Activated CD4-positive, alpha-beta memory T cell treated with anti-CD3 and anti-CD28 coated beads, Interleukin-2, amount 10 ng/mL, durations not matched to agents 7 days and 5 days (primary cell): ENCODE measurements around the gene FNDC8. TPM values are rescaled to one million over a fixed set of nuclear protein-coding genes. Genes with fewer than 3 reads are reported as not detected.
"Not testable (repeated sequence)": the region's sequence is repeated elsewhere in the genome, so short reads cannot be mapped to it uniquely, and the experiment has no call there.

ENCODE experiments used
- CTCF ChIA-PET: fragments of 350-600 bp; sonication (Branson Sonifier 250); formaldehyde crosslinking; loops from one replicate; lab custom pipeline; 2021; ENCODE audit warnings: antibody characterized with exemption, inconsistent platforms; lab: Charles Lee
- POLR2A ChIA-PET: fragments of 350-600 bp; sonication (Branson Sonifier 250); formaldehyde crosslinking; loops from one replicate; lab custom pipeline; 2021; ENCODE audit warnings: antibody characterized with exemption; lab: Charles Lee
- DNase-seq: peaks from one replicate; pipeline ENCODE4 v3.0.0-alpha.2; 2020
- H3K27ac Mint-ChIP-seq: one replicate; pipeline ENCODE4 v1.8.0; 2021; ENCODE audit warnings: mild to moderate bottlenecking, mixed read lengths
- H3K27me3 Mint-ChIP-seq: one replicate; pipeline ENCODE4 v1.8.0; 2021; ENCODE audit warnings: mixed read lengths
- H3K36me3 Mint-ChIP-seq: one replicate; pipeline ENCODE4 v1.8.0; 2021; ENCODE audit warnings: low read depth, mixed read lengths
- H3K4me1 Mint-ChIP-seq: one replicate; pipeline ENCODE4 v1.8.0; 2021; ENCODE audit warnings: mixed read lengths
- H3K4me3 Mint-ChIP-seq: one replicate; pipeline ENCODE4 v1.8.0; 2021; ENCODE audit warnings: mild to moderate bottlenecking, mixed read lengths
- H3K9me3 Mint-ChIP-seq: one replicate; pipeline ENCODE4 v1.8.0; 2021; ENCODE audit warnings: mixed read lengths
- total RNA-seq, 2 experiments: library from RNA; stranded (reverse); gene quantifications; one replicate each; pipeline ENCODE4 v1.2.3, GENCODE V29; 2021

The FNDC8 gene
- total RNA-seq, 2 experiments from 2014 or later: not detected

GRCh38 chr17:35163886-35164285 lies 42.5 kb downstream of the FNDC8 start:
- H3K36me3 Mint-ChIP-seq: peaks cover 7% of the 10 kb centered on the region
- ChIA-PET CTCF (no interaction called here), POLR2A (interaction anchor here (1.0 to 1.7 kb wide), 2 partner anchors 79 to 373 kb away, joined by 3 to 6 read pairs; partner anchors contain the start of genes SLFN12L and SLFN5)
- peaks cover 7% of the 10 kb centered on the region for H3K9me3 Mint-ChIP-seq
- H3K27me3 Mint-ChIP-seq: no peaks in the 10 kb centered on the region
- H3K4me1 Mint-ChIP-seq: peaks cover 43% of the 10 kb centered on the region
- H3K27ac Mint-ChIP-seq: no peak overlapping the region
- H3K4me3 Mint-ChIP-seq: no peak overlapping the region
- no peak for DNase-seq

DNA sequence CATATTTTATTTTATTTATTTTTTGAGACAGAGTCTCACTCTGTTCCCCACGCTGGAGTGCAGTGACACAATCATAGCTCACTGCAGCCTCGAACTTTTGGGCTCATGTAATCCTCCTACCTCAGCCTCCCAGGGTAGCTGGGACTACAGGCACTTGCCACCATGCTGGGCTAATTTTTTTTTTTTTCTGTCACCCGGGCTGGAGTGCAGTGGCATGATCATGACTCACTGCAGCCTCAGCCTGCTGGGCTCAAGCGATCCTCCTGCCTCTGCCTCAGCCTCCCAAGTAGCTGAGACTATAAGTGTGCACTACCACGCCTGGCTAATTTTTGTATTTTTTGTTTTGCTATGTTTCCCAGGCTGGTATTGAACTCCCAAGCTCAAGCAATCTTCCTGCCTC lies 43.3 kb downstream of the FNDC8 start:
- no peak for DNase-seq
- H3K27me3 Mint-ChIP-seq: no peaks in the 10 kb centered on the region
- no peak overlapping the region for H3K27ac Mint-ChIP-seq
- ChIA-PET CTCF (no interaction called here), POLR2A (interaction anchor here (0.6 to 2.1 kb wide), 3 partner anchors 48 to 79 kb away, joined by 3 to 13 read pairs (median 4); partner anchors contain the start of gene SLFN5)
- peaks cover 39% of the 10 kb centered on the region for H3K4me1 Mint-ChIP-seq
- no peak overlapping the region for H3K4me3 Mint-ChIP-seq
- peaks cover 7% of the 10 kb centered on the region for H3K9me3 Mint-ChIP-seq
- H3K36me3 Mint-ChIP-seq: peaks cover 7% of the 10 kb centered on the region

DNA sequence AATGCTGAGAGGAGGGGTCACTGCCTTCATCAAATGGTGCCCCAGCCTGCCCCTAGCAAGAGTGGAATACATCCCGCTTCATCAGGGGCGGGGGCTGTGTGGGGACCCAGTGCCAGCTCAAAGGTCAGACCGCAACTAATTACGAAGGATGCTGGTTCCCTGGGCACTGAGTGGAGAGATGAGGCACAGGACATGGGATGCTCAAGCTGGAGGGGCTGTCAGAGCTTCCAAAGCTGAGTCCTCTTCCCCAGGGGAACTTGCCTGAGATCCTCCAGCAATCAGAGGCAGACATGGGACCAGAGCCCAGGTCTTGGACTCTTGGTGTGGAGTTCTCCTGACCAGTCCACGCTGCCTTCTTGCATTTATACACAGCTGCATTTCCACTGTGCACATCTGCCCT lies 45.1 kb downstream of the FNDC8 start:
- DNase-seq: no peak
- Mint-ChIP-seq H3K27ac (no peak overlapping the region), H3K9me3 (no peaks in the 10 kb centered on the region), H3K4me1 (peaks cover 23% of the 10 kb centered on the region), H3K4me3 (no peak overlapping the region), H3K36me3 (no peaks in the 10 kb centered on the region), H3K27me3 (no peaks in the 10 kb centered on the region)
- ChIA-PET CTCF (interaction anchor here (0.6 kb wide), 2 partner anchors 397 to 604 kb away, joined by 3 to 4 read pairs; no protein-coding TSS in a partner anchor), POLR2A (interaction anchor here (2.1 to 3.2 kb wide), 3 partner anchors 47 to 77 kb away, joined by 11 to 17 read pairs (median 13); partner anchors contain the start of gene SLFN5)

DNA sequence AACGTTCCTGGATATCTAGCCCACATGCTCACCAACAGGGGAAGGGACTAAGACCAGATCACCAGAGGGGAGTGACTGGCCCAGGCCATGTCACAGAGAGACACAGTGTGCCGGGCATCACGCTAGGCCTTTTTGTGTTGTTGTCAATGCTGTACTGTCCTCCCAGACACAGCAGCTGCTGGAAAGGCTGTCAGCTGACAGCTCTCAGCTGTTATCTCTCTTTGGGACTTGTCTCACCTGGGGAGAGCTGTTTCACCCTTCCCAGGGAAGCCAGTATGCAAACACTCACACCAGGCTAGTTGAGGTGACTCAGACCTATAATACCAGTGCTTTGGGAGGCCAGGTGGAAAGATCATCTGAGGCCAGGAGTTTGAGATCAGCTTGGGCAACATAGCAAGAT lies 45.6 kb downstream of the FNDC8 start:
- H3K36me3 Mint-ChIP-seq: no peaks in the 10 kb centered on the region
- ChIA-PET CTCF (interaction anchor here (1.7 kb wide), 1 partner anchor 146 kb away, joined by 6 read pairs; no protein-coding TSS in a partner anchor), POLR2A (interaction anchor here (2.9 to 3.2 kb wide), 2 partner anchors 47 to 76 kb away, joined by 11 to 17 read pairs; partner anchors contain the start of gene SLFN5)
- peaks cover 22% of the 10 kb centered on the region for H3K4me1 Mint-ChIP-seq
- H3K27ac Mint-ChIP-seq: no peak overlapping the region
- DNase-seq: no peak
- H3K9me3 Mint-ChIP-seq: no peaks in the 10 kb centered on the region
- no peaks in the 10 kb centered on the region for H3K27me3 Mint-ChIP-seq
- no peak overlapping the region for H3K4me3 Mint-ChIP-seq

DNA sequence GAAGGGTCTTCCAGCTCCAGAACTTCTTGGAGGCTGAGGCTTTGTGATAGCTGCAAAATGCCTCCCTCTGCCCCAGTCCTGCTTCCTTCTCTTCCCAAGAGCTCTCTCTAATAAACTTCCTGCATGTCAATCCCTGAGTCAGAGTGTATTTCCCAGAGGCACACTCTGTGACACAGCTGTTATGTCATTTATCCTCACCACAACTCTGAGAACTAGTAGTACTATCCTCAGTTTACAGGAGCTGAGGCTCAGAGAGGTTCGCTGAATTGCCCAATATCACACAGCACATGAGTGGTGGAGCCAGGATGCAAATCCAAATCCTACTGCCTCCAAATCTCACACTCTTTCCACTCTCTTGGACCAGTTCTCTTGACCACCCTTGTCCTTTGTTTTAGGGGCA lies 46.3 kb downstream of the FNDC8 start:
- Mint-ChIP-seq H3K4me3 (no peak overlapping the region), H3K36me3 (no peaks in the 10 kb centered on the region), H3K27ac (no peak overlapping the region), H3K9me3 (no peaks in the 10 kb centered on the region), H3K4me1 (peaks cover 24% of the 10 kb centered on the region), H3K27me3 (no peaks in the 10 kb centered on the region)
- DNase-seq: no peak
- POLR2A ChIA-PET: interaction anchor here (2.9 to 3.2 kb wide), 2 partner anchors 46 to 75 kb away, joined by 11 to 17 read pairs; partner anchors contain the start of gene SLFN5
- CTCF ChIA-PET: interaction anchor here (0.9 to 1.7 kb wide), 2 partner anchors 24 to 145 kb away, joined by 3 to 6 read pairs; no protein-coding TSS in a partner anchor

DNA sequence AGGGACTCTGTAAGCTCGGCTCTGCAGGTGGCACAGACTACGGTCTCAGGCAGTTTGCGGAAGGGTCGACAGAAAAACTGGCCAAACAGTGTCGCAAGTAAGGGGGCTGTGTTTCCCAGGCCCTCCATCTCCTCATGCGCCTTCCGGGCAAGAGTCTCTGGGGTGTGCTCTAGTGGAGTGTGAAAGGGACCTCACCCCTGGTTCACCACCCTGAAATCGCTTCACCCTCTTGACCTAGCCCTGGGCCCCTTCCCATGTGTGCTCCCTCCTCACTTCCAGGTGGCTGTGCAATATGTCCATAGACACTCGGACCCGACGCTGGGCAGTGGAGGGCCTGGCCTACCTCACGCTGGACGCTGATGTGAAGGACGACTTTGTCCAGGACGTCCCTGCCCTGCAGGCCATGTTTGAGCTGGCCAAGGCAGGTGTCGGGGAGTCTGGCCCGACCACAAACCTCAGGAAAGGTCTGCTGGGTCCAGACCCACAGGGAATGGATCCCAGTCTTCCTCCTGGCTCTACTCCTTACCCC lies 48.5 kb downstream of the FNDC8 start:
- H3K4me1 Mint-ChIP-seq: peaks cover 19% of the 10 kb centered on the region
- H3K9me3 Mint-ChIP-seq: no peaks in the 10 kb centered on the region
- H3K36me3 Mint-ChIP-seq: no peaks in the 10 kb centered on the region
- no peak overlapping the region for H3K4me3 Mint-ChIP-seq
- H3K27ac Mint-ChIP-seq: no peak overlapping the region
- no peak for DNase-seq
- ChIA-PET CTCF (interaction anchor here (0.6 to 1.5 kb wide), 6 partner anchors 99 to 577 kb away, joined by 3 to 8 read pairs (median 4); no protein-coding TSS in a partner anchor), POLR2A (interaction anchor here (1.0 to 3.2 kb wide), 5 partner anchors 9 to 369 kb away, joined by 3 to 17 read pairs (median 15); partner anchors contain the start of gene SLFN5)
- no peaks in the 10 kb centered on the region for H3K27me3 Mint-ChIP-seq

GRCh38 chr17:35170968-35171771 lies 49.8 kb downstream of the FNDC8 start:
- DNase-seq: no peak
- H3K4me3 Mint-ChIP-seq: no peak overlapping the region
- H3K9me3 Mint-ChIP-seq: no peaks in the 10 kb centered on the region
- ChIA-PET POLR2A (interaction anchor here (1.0 to 2.7 kb wide), 7 partner anchors 10 to 417 kb away, joined by 3 to 16 read pairs (median 6); partner anchors contain the start of gene SLFN5), CTCF (interaction anchor here (0.7 to 1.5 kb wide), 10 partner anchors 42 to 577 kb away, joined by 3 to 8 read pairs (median 4); partner anchors contain the start of gene SLFN5)
- H3K4me1 Mint-ChIP-seq: peaks cover 23% of the 10 kb centered on the region
- peak overlapping the region; percentile 26 for H3K27ac Mint-ChIP-seq
- H3K36me3 Mint-ChIP-seq: no peaks in the 10 kb centered on the region
- H3K27me3 Mint-ChIP-seq: no peaks in the 10 kb centered on the region

DNA sequence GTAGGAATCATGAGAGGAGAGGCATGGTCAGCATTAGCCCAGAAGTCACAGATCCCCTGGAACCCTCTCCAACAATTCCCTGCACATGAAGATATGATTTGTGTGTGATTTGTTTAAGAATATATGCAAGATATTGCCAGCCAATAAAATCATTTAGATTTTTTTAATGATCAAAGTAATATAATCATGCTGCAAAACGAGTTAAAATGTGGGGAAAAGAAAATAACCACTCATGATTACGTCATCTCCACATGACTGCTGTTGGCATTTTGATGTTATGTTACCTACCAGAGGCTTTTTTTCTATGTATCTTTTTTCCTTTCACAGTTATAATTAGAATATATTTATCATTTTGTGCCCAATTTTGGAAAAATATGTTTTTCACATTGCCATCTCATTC lies 50.4 kb downstream of the FNDC8 start:
- CTCF ChIA-PET: interaction anchor here (1.0 kb wide), 1 partner anchor 576 kb away, joined by 4 read pairs; no protein-coding TSS in a partner anchor
- Mint-ChIP-seq H3K27ac (peak overlapping the region; percentile 26), H3K4me3 (no peak overlapping the region), H3K36me3 (no peaks in the 10 kb centered on the region), H3K27me3 (no peaks in the 10 kb centered on the region), H3K4me1 (peaks cover 29% of the 10 kb centered on the region), H3K9me3 (no peaks in the 10 kb centered on the region)
- POLR2A ChIA-PET: interaction anchor here (1.0 to 12.3 kb wide), 6 partner anchors 42 to 367 kb away, joined by 3 to 149 read pairs (median 12); partner anchors contain the start of gene SLFN5
- no peak for DNase-seq

- not testable (repeated sequence) for H3K4me3 Mint-ChIP-seq, H3K36me3 Mint-ChIP-seq, H3K9me3 Mint-ChIP-seq, H3K27me3 Mint-ChIP-seq, DNase-seq, H3K27ac Mint-ChIP-seq
- ChIA-PET POLR2A (interaction anchor here (1.6 to 12.3 kb wide), 2 partner anchors 42 to 69 kb away, joined by 8 to 149 read pairs; partner anchors contain the start of gene SLFN5), CTCF (interaction anchor here (0.8 to 1.1 kb wide), 3 partner anchors 141 to 575 kb away, joined by 3 read pairs; partner anchors contain the start of gene SLFN12L)
- peaks cover 34% of the 10 kb centered on the region for H3K4me1 Mint-ChIP-seq
Observed at GRCh38 chr17:35172321-35172720, 50.9 kb downstream of the FNDC8 start.

- DNase-seq: no peak
- Mint-ChIP-seq H3K4me1 (peaks cover 49% of the 10 kb centered on the region), H3K4me3 (no peak overlapping the region), H3K27ac (no peak overlapping the region), H3K36me3 (peaks cover 14% of the 10 kb centered on the region), H3K9me3 (peaks cover 7% of the 10 kb centered on the region), H3K27me3 (no peaks in the 10 kb centered on the region)
- POLR2A ChIA-PET: interaction anchor here (1.0 to 12.3 kb wide), 5 partner anchors 13 to 362 kb away, joined by 3 to 149 read pairs (median 5); partner anchors contain the start of gene SLFN5
- CTCF ChIA-PET: interaction anchor here (1.7 kb wide), 1 partner anchor 39 kb away, joined by 5 read pairs; no protein-coding TSS in a partner anchor
Observed at GRCh38 chr17:35174835-35175334, 53.5 kb downstream of the FNDC8 start.

DNA sequence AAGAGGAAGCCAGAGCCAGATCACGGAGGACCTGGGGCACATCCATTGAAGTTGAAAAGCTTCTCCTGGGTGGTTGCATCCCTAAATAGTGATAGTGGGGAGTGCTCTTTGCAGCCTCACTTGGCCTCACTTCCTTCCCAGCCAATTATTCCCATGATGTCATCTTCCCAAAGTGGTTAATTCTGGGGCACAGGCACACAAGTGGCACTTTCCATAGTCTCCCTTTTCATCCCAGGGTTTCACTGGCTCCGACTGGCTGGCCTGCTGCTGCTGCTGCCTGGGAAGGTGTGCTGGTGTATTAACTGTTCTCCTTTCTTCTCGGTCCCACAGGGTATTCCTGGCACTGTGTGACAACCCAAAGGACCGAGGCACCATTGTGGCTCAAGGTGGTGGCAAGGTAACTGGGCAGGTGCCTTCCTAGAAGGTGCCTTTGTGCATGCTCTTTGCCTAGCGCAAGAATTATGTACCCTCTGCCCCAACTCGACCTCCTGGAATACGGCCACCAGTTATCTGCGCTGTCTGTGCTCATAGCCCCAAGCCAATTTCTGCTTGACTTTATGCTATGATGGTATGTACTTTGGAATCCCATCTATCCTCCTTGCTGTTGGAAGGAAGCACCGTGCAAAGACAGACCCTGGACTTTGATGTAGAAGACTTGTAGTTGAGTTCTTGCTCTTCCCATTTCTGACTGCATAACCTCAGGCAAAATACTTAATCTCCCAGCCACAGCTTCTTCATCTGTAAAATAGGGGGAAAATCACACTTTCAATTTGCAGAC lies 54.4 kb downstream of the FNDC8 start:
- H3K4me1 Mint-ChIP-seq: peaks cover 49% of the 10 kb centered on the region
- H3K27ac Mint-ChIP-seq: peak overlapping the region; percentile 21
- H3K9me3 Mint-ChIP-seq: peaks cover 7% of the 10 kb centered on the region
- H3K4me3 Mint-ChIP-seq: no peak overlapping the region
- DNase-seq: no peak
- POLR2A ChIA-PET: interaction anchor here (1.2 to 12.3 kb wide), 4 partner anchors 14 to 362 kb away, joined by 5 to 149 read pairs (median 38); partner anchors contain the start of genes SLFN12L and SLFN5
- CTCF ChIA-PET: interaction anchor here (1.7 kb wide), 1 partner anchor 38 kb away, joined by 5 read pairs; no protein-coding TSS in a partner anchor
- peaks cover 14% of the 10 kb centered on the region for H3K36me3 Mint-ChIP-seq
- H3K27me3 Mint-ChIP-seq: no peaks in the 10 kb centered on the region
